GM12891 (cell line): ENCODE measurements around the gene DTNA.

Experiments
- POLR2A ChIP-seq: IDR thresholded peaks from 2 replicates; pipeline ENCODE4 v1.6.1; 2011; ENCODE audit warnings: low read depth, low read length, control low read depth
- POLR2AphosphoS5 ChIP-seq: IDR thresholded peaks from 2 replicates; pipeline ENCODE4 v1.6.1; 2011; ENCODE audit warnings: low read depth, low read length, control low read depth
- POU2F2 ChIP-seq: IDR thresholded peaks from 2 replicates; pipeline ENCODE4 v1.6.1; 2011; ENCODE audit warnings: low read depth, mild to moderate bottlenecking, control low read depth, low read length, moderate library complexity
- SPI1 ChIP-seq: IDR thresholded peaks from 2 replicates; pipeline ENCODE4 v1.6.1; 2011; ENCODE audit warnings: low read depth, low read length, control low read depth
- TAF1 ChIP-seq: IDR thresholded peaks from 2 replicates; pipeline ENCODE4 v1.6.1; 2011; ENCODE audit warnings: low read depth, low read length, control low read depth

DNA sequence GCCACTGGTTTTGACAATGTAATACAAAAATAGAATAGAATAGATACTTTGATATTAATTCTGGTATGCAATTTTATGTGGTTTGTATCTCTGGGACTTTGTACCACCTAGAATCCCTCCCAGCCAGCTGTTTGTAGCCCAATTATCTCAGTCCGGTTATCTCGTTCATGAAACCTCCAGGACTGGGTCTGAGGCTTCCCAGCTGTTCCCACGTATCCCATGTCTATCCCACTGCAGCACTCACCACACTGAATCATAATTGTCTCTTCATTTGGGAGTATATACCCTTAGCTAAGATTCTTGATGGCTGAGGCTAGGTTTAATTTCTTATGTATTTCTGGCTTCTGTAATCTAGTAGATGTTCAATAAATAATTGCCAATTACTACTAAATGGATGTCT is 226.7 kb downstream of the DTNA start:
- TF ChIP-seq POLR2AphosphoS5 (no peak), TAF1 (no peak), POLR2A (no peak), SPI1 (no peak), POU2F2 (no peak)
